ENCODE measurements around the gene CDKAL1. TPM values are rescaled to one million over a fixed set of nuclear protein-coding genes. Genes with fewer than 3 reads are reported as not detected.

CDKAL1 gene
- total RNA-seq, 1 donor from 2014 or later = 24.8 TPM

- Mint-ChIP-seq H3K9me3 (ENCODE audit: unreplicated experiment) (peaks cover 3% of the 10 kb centered on the region), H3K27ac (ENCODE audit: unreplicated experiment) (peak overlapping the region; percentile 23), H3K27me3 (ENCODE audit: unreplicated experiment) (no peaks in the 10 kb centered on the region), H3K36me3 (ENCODE audit: unreplicated experiment) (no peaks in the 10 kb centered on the region), H3K4me1 (ENCODE audit: low read depth, unreplicated experiment) (peaks cover 67% of the 10 kb centered on the region), H3K4me3 (ENCODE audit: unreplicated experiment) (peak overlapping the region; percentile 51)
- peak; percentile 24 for DNase-seq
- TF ChIP-seq CTCF (IDR thresholded peaks at IDR 0.05; ENCODE audit: partially characterized antibody, unreplicated experiment) = no peak
These were observed 601.3 kb downstream of the CDKAL1 start for GRCh38 chr6:21135484-21136013.

DNA sequence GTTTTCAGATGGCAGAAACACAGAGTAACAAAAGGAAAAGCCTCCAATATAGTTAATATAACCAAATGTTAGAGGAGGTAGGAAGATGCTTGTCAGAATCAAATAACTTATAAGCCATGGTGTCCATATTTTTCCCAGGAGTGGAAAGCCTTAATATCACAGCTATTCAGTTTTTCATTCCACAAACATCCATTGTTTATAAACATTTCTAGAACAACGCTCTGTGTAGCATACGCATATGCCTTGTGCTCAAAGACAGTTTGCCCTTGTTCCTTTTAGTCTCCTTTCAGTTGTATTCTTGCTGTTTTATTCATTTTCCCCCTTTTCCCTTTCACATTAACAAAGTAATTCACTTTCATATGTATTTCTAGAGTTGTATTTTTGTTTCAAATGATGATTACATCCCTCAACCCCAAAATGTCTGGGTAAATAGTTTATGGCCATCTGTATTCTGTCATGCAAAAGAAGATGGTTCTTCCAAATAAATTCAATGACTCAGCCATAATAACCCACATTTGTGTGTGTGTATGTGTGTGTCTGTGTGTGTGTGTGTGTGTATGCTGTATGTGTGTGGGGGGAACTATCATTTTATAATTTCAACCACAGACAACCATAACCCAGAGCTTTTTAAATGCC lies 603.6 kb downstream of the CDKAL1 start:
- H3K4me3 Mint-ChIP-seq (ENCODE audit: unreplicated experiment) = no peak overlapping the region
- TF ChIP-seq CTCF (IDR thresholded peaks at IDR 0.05; ENCODE audit: partially characterized antibody, unreplicated experiment) = no peak
- no peak for DNase-seq
- peaks cover 3% of the 10 kb centered on the region for H3K9me3 Mint-ChIP-seq (ENCODE audit: unreplicated experiment)
- peaks cover 52% of the 10 kb centered on the region for H3K4me1 Mint-ChIP-seq (ENCODE audit: low read depth, unreplicated experiment)
- no peaks in the 10 kb centered on the region for H3K36me3 Mint-ChIP-seq (ENCODE audit: unreplicated experiment)
- no peaks in the 10 kb centered on the region for H3K27me3 Mint-ChIP-seq (ENCODE audit: unreplicated experiment)
- H3K27ac Mint-ChIP-seq (ENCODE audit: unreplicated experiment) = peak overlapping the region; percentile 62

DNA sequence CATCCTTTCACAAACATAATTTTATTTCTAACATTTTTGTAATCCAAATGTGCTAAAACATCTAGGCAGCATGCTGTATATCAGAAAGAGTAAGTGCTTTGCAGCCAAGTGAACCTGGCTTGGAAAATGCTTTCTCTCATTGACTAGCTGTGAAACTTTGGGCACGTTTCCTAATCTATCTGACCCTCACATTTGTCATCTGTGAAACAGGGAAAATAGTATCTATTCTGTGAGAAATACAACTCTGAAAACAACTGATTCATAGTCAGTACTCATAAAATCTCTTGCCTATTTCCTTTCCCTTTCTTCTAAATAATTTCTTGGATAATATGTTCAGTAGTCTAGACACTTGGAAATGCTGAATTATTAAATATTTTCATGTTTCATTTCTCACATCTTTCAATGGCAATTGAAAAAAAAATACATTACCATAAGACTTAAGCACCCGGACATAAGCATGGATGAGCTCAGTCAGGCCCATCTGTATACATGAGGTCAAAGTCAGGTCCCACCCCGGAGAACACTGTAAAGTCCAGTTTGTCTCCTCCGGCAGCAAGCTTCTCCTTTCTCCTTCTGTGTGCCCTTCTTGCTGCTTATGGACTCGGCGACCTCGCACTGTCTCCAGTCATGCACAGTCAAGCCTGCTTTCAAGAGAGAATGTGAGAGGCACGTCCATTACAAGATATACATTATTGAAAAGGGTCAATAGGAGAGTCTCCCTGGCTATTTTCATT lies 604.2 kb downstream of the CDKAL1 start:
- TF ChIP-seq CTCF (IDR thresholded peaks at IDR 0.05; ENCODE audit: partially characterized antibody, unreplicated experiment) = no peak
- Mint-ChIP-seq H3K27ac (ENCODE audit: unreplicated experiment) (peak overlapping the region; percentile 57), H3K9me3 (ENCODE audit: unreplicated experiment) (peaks cover 3% of the 10 kb centered on the region), H3K36me3 (ENCODE audit: unreplicated experiment) (no peaks in the 10 kb centered on the region), H3K27me3 (ENCODE audit: unreplicated experiment) (no peaks in the 10 kb centered on the region), H3K4me1 (ENCODE audit: low read depth, unreplicated experiment) (peaks cover 57% of the 10 kb centered on the region), H3K4me3 (ENCODE audit: unreplicated experiment) (peak overlapping the region; percentile 44)
- DNase-seq = no peak

DNA sequence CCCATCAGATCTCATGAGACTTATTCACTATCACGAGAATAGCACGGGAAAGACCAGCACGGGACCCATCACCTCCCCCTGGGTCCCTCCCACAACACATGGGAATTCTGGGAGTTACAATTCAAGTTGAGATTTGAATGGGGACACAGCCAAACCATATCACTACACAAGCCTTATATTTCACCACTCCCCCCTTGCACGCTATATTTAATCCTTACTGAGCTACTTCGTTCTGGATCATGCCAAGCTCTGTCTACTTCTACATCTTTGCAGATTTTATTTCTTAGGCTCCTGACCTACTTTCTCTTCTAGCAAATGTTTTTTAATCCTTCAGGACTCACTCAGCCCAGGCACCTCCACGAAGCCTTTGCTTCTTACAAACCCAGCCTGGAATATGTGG lies 606.7 kb downstream of the CDKAL1 start:
- Mint-ChIP-seq H3K27me3 (ENCODE audit: unreplicated experiment) (no peaks in the 10 kb centered on the region), H3K27ac (ENCODE audit: unreplicated experiment) (no peak overlapping the region), H3K9me3 (ENCODE audit: unreplicated experiment) (peaks cover 2% of the 10 kb centered on the region), H3K4me1 (ENCODE audit: low read depth, unreplicated experiment) (peaks cover 42% of the 10 kb centered on the region), H3K4me3 (ENCODE audit: unreplicated experiment) (no peak overlapping the region), H3K36me3 (ENCODE audit: unreplicated experiment) (no peaks in the 10 kb centered on the region)
- no peak for DNase-seq
- TF ChIP-seq CTCF (IDR thresholded peaks at IDR 0.05; ENCODE audit: partially characterized antibody, unreplicated experiment) = no peak

Measured in glutamatergic neuron (in vitro differentiated cells).